WTC11 (cell line): ENCODE measurements around the gene SULT1C3. TPM values are rescaled to one million over a fixed set of nuclear protein-coding genes. Genes with fewer than 3 reads are reported as not detected.

Source experiments
- ATAC-seq: fragments of 200-7000 bp; cut with Tn5 transposase; 2 replicates; pipeline ENCODE4 v1.10.0; 2021; ENCODE audit warnings: mild to moderate bottlenecking, moderate library complexity
- CTCF ChIA-PET: fragments of 300-600 bp; sonication (Branson Sonifier 250); formaldehyde crosslinking; loops from one replicate; lab custom pipeline; 2021; ENCODE audit warnings: antibody characterized with exemption; lab: Charles Lee
- POLR2A ChIA-PET: fragments of 350-600 bp; sonication (Branson Sonifier 250); formaldehyde crosslinking; loops from one replicate; lab custom pipeline; 2021; ENCODE audit warnings: antibody characterized with exemption; lab: Charles Lee
- DNase-seq: peaks from one replicate; pipeline ENCODE4 v3.0.0; 2021; ENCODE audit warnings: low spot score
- H3K27ac Mint-ChIP-seq: 2 replicates; pipeline ENCODE4 v1.8.0; 2021; ENCODE audit warnings: mixed read lengths
- H3K27me3 Mint-ChIP-seq: 2 replicates; pipeline ENCODE4 v1.8.0; 2021; ENCODE audit warnings: low read depth, mild to moderate bottlenecking, moderate library complexity, mixed read lengths
- H3K36me3 Mint-ChIP-seq: 2 replicates; pipeline ENCODE4 v1.8.0; 2021; ENCODE audit warnings: mixed read lengths
- H3K4me1 Mint-ChIP-seq: 2 replicates; pipeline ENCODE4 v1.8.0; 2022; ENCODE audit warnings: mixed read lengths
- H3K4me3 Mint-ChIP-seq: 2 replicates; pipeline ENCODE4 v1.8.0; 2021; ENCODE audit warnings: mild to moderate bottlenecking, moderate library complexity, mixed read lengths
- H3K9me3 Mint-ChIP-seq: 2 replicates; pipeline ENCODE4 v1.8.0; 2021; ENCODE audit warnings: mixed read lengths
- ATF1 ChIP-seq: sonication (generic); formaldehyde crosslinking; IDR thresholded peaks from 2 replicates; pipeline ENCODE4 v1.8.1; 2023; ENCODE audit warnings: mild to moderate bottlenecking, moderate library complexity, missing genetic modification reagents
- ATF3 ChIP-seq: sonication (generic); formaldehyde crosslinking; conservative IDR thresholded peaks from 2 replicates; pipeline ENCODE4 v1.8.1; 2022; ENCODE audit warnings: mild to moderate bottlenecking, missing genetic modification reagents
- ATF6 ChIP-seq: sonication (generic); formaldehyde crosslinking; IDR thresholded peaks from 2 replicates; pipeline ENCODE4 v1.8.1; 2023; ENCODE audit warnings: mild to moderate bottlenecking, missing genetic modification reagents
- CREM ChIP-seq: sonication (generic); formaldehyde crosslinking; IDR thresholded peaks from 2 replicates; pipeline ENCODE4 v1.8.1; 2022; ENCODE audit warnings: mild to moderate bottlenecking, missing genetic modification reagents, moderate library complexity
- E2F4 ChIP-seq: sonication (generic); formaldehyde crosslinking; IDR thresholded peaks from 2 replicates; pipeline ENCODE4 v1.8.1; 2022; ENCODE audit warnings: low read depth, mild to moderate bottlenecking, moderate library complexity, missing genetic modification reagents, borderline replicate concordance
- E2F5 ChIP-seq: sonication (generic); formaldehyde crosslinking; IDR thresholded peaks from 2 replicates; pipeline ENCODE4 v1.8.1; 2022; ENCODE audit warnings: mild to moderate bottlenecking, moderate library complexity, missing genetic modification reagents
- ERG ChIP-seq: fragments of 250-450 bp; sonication (Bioruptor Pico); IDR thresholded peaks from 2 replicates; pipeline ENCODE4 v1.8.0; 2021; ENCODE audit warnings: mild to moderate bottlenecking
- ETV6 ChIP-seq: sonication (generic); formaldehyde crosslinking; IDR thresholded peaks from 2 replicates; pipeline ENCODE4 v1.8.1; 2022; ENCODE audit warnings: mild to moderate bottlenecking, missing genetic modification reagents
- GABPB1 ChIP-seq: sonication (generic); formaldehyde crosslinking; IDR thresholded peaks from 2 replicates; pipeline ENCODE4 v1.8.1; 2023; ENCODE audit warnings: mild to moderate bottlenecking, missing genetic modification reagents
- GRHL2 ChIP-seq: fragments of 250-450 bp; sonication (Bioruptor Pico); IDR thresholded peaks from 2 replicates; pipeline ENCODE4 v1.8.0; 2022; ENCODE audit warnings: mild to moderate bottlenecking, moderate library complexity; ENCODE audit not compliant: insufficient replicate concordance, severe bottlenecking
- HMGXB4 ChIP-seq: sonication (generic); formaldehyde crosslinking; IDR thresholded peaks from 2 replicates; pipeline ENCODE4 v1.8.1; 2023; ENCODE audit warnings: mild to moderate bottlenecking, moderate library complexity, missing genetic modification reagents
- IRF1 ChIP-seq: sonication (generic); formaldehyde crosslinking; IDR thresholded peaks from 2 replicates; pipeline ENCODE4 v1.8.0; 2023; ENCODE audit warnings: missing genetic modification reagents
- IRF2 ChIP-seq: sonication (generic); formaldehyde crosslinking; IDR thresholded peaks from 2 replicates; pipeline ENCODE4 v1.8.0; 2022; ENCODE audit warnings: low read depth, missing genetic modification reagents, borderline replicate concordance
- NFYB ChIP-seq: sonication (generic); formaldehyde crosslinking; conservative IDR thresholded peaks from 2 replicates; pipeline ENCODE4 v1.8.0; 2022; ENCODE audit warnings: low read depth, missing genetic modification reagents
- PRRX2 ChIP-seq: fragments of 250-450 bp; sonication (Bioruptor Pico); IDR thresholded peaks from 2 replicates; pipeline ENCODE4 v1.8.0; 2021; ENCODE audit warnings: mild to moderate bottlenecking
- STAT6 ChIP-seq: sonication (generic); formaldehyde crosslinking; conservative IDR thresholded peaks from 2 replicates; pipeline ENCODE4 v1.8.1; 2023; ENCODE audit warnings: mild to moderate bottlenecking, low read depth, missing genetic modification reagents, moderate library complexity
- TCF7 ChIP-seq: sonication (generic); formaldehyde crosslinking; IDR thresholded peaks from 2 replicates; pipeline ENCODE4 v1.8.0; 2022; ENCODE audit warnings: mild to moderate bottlenecking, low read depth, missing genetic modification reagents, moderate library complexity
- TEAD1 ChIP-seq: sonication (generic); formaldehyde crosslinking; IDR thresholded peaks from 2 replicates; pipeline ENCODE4 v1.8.0; 2022; ENCODE audit warnings: mild to moderate bottlenecking, missing genetic modification reagents
- USF1 ChIP-seq: sonication (generic); formaldehyde crosslinking; IDR thresholded peaks from 2 replicates; pipeline ENCODE4 v1.8.0; 2022; ENCODE audit warnings: mild to moderate bottlenecking, missing genetic modification reagents
- ZBTB43 ChIP-seq: sonication (generic); formaldehyde crosslinking; IDR thresholded peaks from 2 replicates; pipeline ENCODE4 v1.8.1; 2023; ENCODE audit warnings: mild to moderate bottlenecking, missing genetic modification reagents
- ZMAT4 ChIP-seq: fragments of 250-450 bp; sonication (Bioruptor Pico); IDR thresholded peaks from 2 replicates; pipeline ENCODE4 v1.9.0; 2021; ENCODE audit warnings: mild to moderate bottlenecking
- ZNF138 ChIP-seq: sonication (generic); formaldehyde crosslinking; conservative IDR thresholded peaks from 2 replicates; pipeline ENCODE4 v1.8.1; 2022; ENCODE audit warnings: mild to moderate bottlenecking, moderate library complexity, missing genetic modification reagents
- total RNA-seq: library from RNA; stranded (reverse); gene quantifications from 3 replicates; pipeline ENCODE4 v1.2.3, GENCODE V29; 2021

Gene SULT1C3
- total RNA-seq, 1 experiment from 2014 or later: not detected

- TF ChIP-seq NFYB: no peak
- TF ChIP-seq PRRX2 (CRISPR knock-in tag): no peak
- TF ChIP-seq E2F5: no peak
- TF ChIP-seq USF1 (CRISPR knock-in tag): no peak
- no peak for TF ChIP-seq ZNF138 (CRISPR knock-in tag)
- no peak for TF ChIP-seq TCF7 (CRISPR knock-in tag)
- TF ChIP-seq ATF6: no peak
- TF ChIP-seq IRF2: no peak
- no peak for TF ChIP-seq STAT6 (CRISPR knock-in tag)
Measured at GRCh38 chr2:108278631-108279030, 38.9 kb downstream of the SULT1C3 start (continued).

GRCh38 chr2:108279468-108279867, 39.7 kb downstream of the SULT1C3 start:
- no peak for TF ChIP-seq TEAD1 (CRISPR knock-in tag)
- TF ChIP-seq IRF1 (CRISPR knock-in tag): no peak
- TF ChIP-seq ETV6: no peak
- no peak for TF ChIP-seq ERG (CRISPR knock-in tag)
- TF ChIP-seq ZBTB43 (CRISPR knock-in tag): no peak
- TF ChIP-seq ZMAT4 (CRISPR knock-in tag): no peak
- no peak for TF ChIP-seq CREM (CRISPR knock-in tag)
- no peak for TF ChIP-seq GABPB1
- TF ChIP-seq ZNF138 (CRISPR knock-in tag): no peak
- no peak for TF ChIP-seq E2F4 (CRISPR knock-in tag)
- TF ChIP-seq HMGXB4 (CRISPR knock-in tag): no peak
- TF ChIP-seq ATF1: no peak
- TF ChIP-seq GRHL2 (CRISPR knock-in tag): no peak
- TF ChIP-seq ATF3 (CRISPR knock-in tag): no peak
- Mint-ChIP-seq H3K4me1 (no peaks in the 10 kb centered on the region), H3K4me3 (no peak overlapping the region), H3K27ac (no peak overlapping the region), H3K36me3 (0 out of 2 replicates have a peak, but pooled peaks cover 2% of the 10 kb centered on the region), H3K9me3 (peaks cover 7% of the 10 kb centered on the region), H3K27me3 (no peaks in the 10 kb centered on the region)
- CTCF ChIA-PET: no interaction called here
- POLR2A ChIA-PET: no interaction called here
- no peak for ATAC-seq
- DNase-seq: no peak
